HCT116 (cell line): Measurements from ENCODE around the gene C2orf80. TPM values are rescaled to one million over a fixed set of nuclear protein-coding genes. Genes with fewer than 3 reads are reported as not detected.

Experiments used
- ATAC-seq: fragments of 200-7000 bp; cut with Tn5 transposase; 2 replicates; pipeline ENCODE4 v1.9.1; 2020; ENCODE audit warnings: mild to moderate bottlenecking, moderate library complexity
- Bru-seq: library from RNA; stranded (reverse); fragments of 400-500 nt; gene quantifications from one replicate; lab custom pipeline; 2021; lab: Mats Ljungman, UMichigan
- BruChase-seq, 2 experiments: library from RNA; stranded (reverse); fragments of 400-500 nt; gene quantifications; one replicate each; lab custom pipeline; 2021; lab: Mats Ljungman, UMichigan
- BruUV-seq: library from RNA; stranded (reverse); fragments of 400-500 nt; replicated peaks from 2 replicates; lab custom pipeline; 2021; lab: Mats Ljungman, UMichigan
- CTCF ChIA-PET: fragments of 300-600 bp; sonication (Branson Sonifier 250); formaldehyde crosslinking; loops from one replicate; lab custom pipeline; 2021; ENCODE audit warnings: antibody characterized with exemption; lab: Charles Lee
- POLR2A ChIA-PET: fragments of 300-600, 350-600 bp; sonication (Branson Sonifier 250); formaldehyde crosslinking; loops from one replicate; lab custom pipeline; 2021; ENCODE audit warnings: antibody characterized with exemption; lab: Charles Lee
- RAD21 ChIA-PET, 2 experiments: fragments of 300-600 bp; sonication (Branson Sonifier 250); formaldehyde crosslinking; loops; one replicate each; lab custom pipeline; 2023; ENCODE audit warnings: low total read pairs in 2 of 2; ENCODE audit not compliant: uncharacterized antibody in 2 of 2, unreplicated experiment in 2 of 2, low non-redundant PET in 1 of 2; lab: Charles Lee
- DNase-seq: peaks from one replicate; pipeline ENCODE4 v3.0.0-alpha.2; 2010; ENCODE audit warnings: low read depth, low spot score
- H2AFZ ChIP-seq: fragments of 200-600 bp; shearing (Covaris generic), sonication (generic); 2 replicates; pipeline ENCODE4 v1.6.1; 2017; ENCODE audit warnings: low read depth, mixed run types, mixed read lengths, antibody characterized with exemption, low read length; ENCODE audit not compliant: poor library complexity, severe bottlenecking
- H3K27ac ChIP-seq: 2 replicates; pipeline ENCODE4 v1.5.1; 2012; ENCODE audit warnings: low read depth, low read length
- H3K27me3 ChIP-seq: fragments of 200-600 bp; sonication (generic); 2 replicates; pipeline ENCODE4 v1.6.1; 2016; ENCODE audit warnings: mixed run types, low read length, mixed read lengths; ENCODE audit not compliant: insufficient read depth
- H3K36me3 ChIP-seq, 2 experiments: fragments of 200-500 bp in 1 of 2; fragments of 200-600 bp in 1 of 2; sonication (Bioruptor generic) in 1 of 2; sonication (generic) in 1 of 2; 2 replicates each; pipeline versions ENCODE4 v1.5.1 to v1.6.1; 2014 to 2016; ENCODE audit warnings: low read length in 2 of 2, inconsistent platforms in 1 of 2, mixed read lengths in 1 of 2, mixed run types in 1 of 2; ENCODE audit not compliant: insufficient read depth in 2 of 2, control insufficient read depth in 1 of 2
- H3K4me1 ChIP-seq, 2 experiments: fragments of 200-600 bp in 1 of 2; sonication (generic) in 1 of 2; 2 replicates each; pipeline versions ENCODE4 v1.5.1 to v1.6.1; 2012 to 2017; ENCODE audit warnings: low read length in 2 of 2, inconsistent platforms in 1 of 2, mild to moderate bottlenecking in 1 of 2, mixed read lengths in 1 of 2, mixed run types in 1 of 2, moderate library complexity in 1 of 2; ENCODE audit not compliant: insufficient read depth in 2 of 2, control insufficient read depth in 1 of 2
- H3K4me2 ChIP-seq: fragments of 200-600 bp; sonication (generic); 2 replicates; pipeline ENCODE4 v1.6.1; 2017; ENCODE audit warnings: mixed run types, low read length, mixed read lengths
- H3K4me3 ChIP-seq, 2 experiments: fragments of 200-600 bp in 1 of 2; sonication (generic) in 1 of 2; replicated peaks in 1 of 2; 2 replicates each; pipeline ENCODE4 v1.5.1; 2011 to 2016; ENCODE audit warnings: low read length in 2 of 2, control low read depth in 1 of 2, low read depth in 1 of 2, mild to moderate bottlenecking in 1 of 2, mixed read lengths in 1 of 2, mixed run types in 1 of 2
- H3K79me2 ChIP-seq: fragments of 200-600 bp; sonication (generic); 2 replicates; pipeline ENCODE4 v1.6.1; 2017; ENCODE audit warnings: mild to moderate bottlenecking, mixed run types, low read length, moderate library complexity, mixed read lengths; ENCODE audit not compliant: insufficient read depth
- H3K9ac ChIP-seq: fragments of 200-600 bp; sonication (generic); 2 replicates; pipeline ENCODE4 v1.6.1; 2016; ENCODE audit warnings: low read length, mixed read lengths
- H3K9me2 ChIP-seq: fragments of 200-600 bp; sonication (generic), shearing (Covaris generic); 2 replicates; pipeline ENCODE4 v1.6.1; 2017; ENCODE audit warnings: mixed run types, mild to moderate bottlenecking, moderate library complexity; ENCODE audit not compliant: insufficient read depth
- H3K9me3 ChIP-seq, 2 experiments: fragments of 200-500 bp in 1 of 2; fragments of 200-600 bp in 1 of 2; sonication (Bioruptor generic) in 1 of 2; sonication (generic) in 1 of 2; 2 replicates each; pipeline ENCODE4 v1.6.1; 2014 to 2017; ENCODE audit warnings: low read length in 2 of 2, mixed read lengths in 2 of 2, inconsistent platforms in 1 of 2, low read depth in 1 of 2, mild to moderate bottlenecking in 1 of 2, mixed run types in 1 of 2, moderate library complexity in 1 of 2; ENCODE audit not compliant: control insufficient read depth in 1 of 2, insufficient read depth in 1 of 2
- H4K20me1 ChIP-seq: fragments of 200-600 bp; sonication (generic), shearing (Covaris generic); 2 replicates; pipeline ENCODE4 v1.6.1; 2017; ENCODE audit warnings: mixed run types, mild to moderate bottlenecking, moderate library complexity; ENCODE audit not compliant: insufficient read depth
- ELF1 ChIP-seq: IDR thresholded peaks from 2 replicates; pipeline ENCODE4 v1.6.1; 2012; ENCODE audit warnings: low read depth, borderline replicate concordance
- FOSL1 ChIP-seq: IDR thresholded peaks from 2 replicates; pipeline ENCODE4 v1.6.1; 2012; ENCODE audit warnings: low read depth
- JUND ChIP-seq: IDR thresholded peaks from 2 replicates; pipeline ENCODE4 v1.6.1; 2012
- SRF ChIP-seq: IDR thresholded peaks from 2 replicates; pipeline ENCODE4 v1.6.1; 2012; ENCODE audit warnings: low read depth
- TCF7L2 ChIP-seq: IDR thresholded peaks from 2 replicates; pipeline ENCODE4 v1.7.0; 2011; ENCODE audit warnings: borderline replicate concordance, inconsistent platforms; ENCODE audit not compliant: insufficient read depth, insufficient read length; ENCODE audit errors: extremely low read depth
- YY1 ChIP-seq: IDR thresholded peaks from 2 replicates; pipeline ENCODE4 v1.6.1; 2011; ENCODE audit warnings: low read length, low read depth, moderate library complexity, mild to moderate bottlenecking; ENCODE audit not compliant: insufficient replicate concordance; ENCODE audit errors: extremely low read depth
- ZBTB33 ChIP-seq: IDR thresholded peaks from 2 replicates; pipeline ENCODE4 v1.6.1; 2011; ENCODE audit warnings: mild to moderate bottlenecking, low read length, moderate library complexity; ENCODE audit not compliant: insufficient replicate concordance; ENCODE audit errors: extremely low read depth
- ZFX ChIP-seq: fragments of 450-650 bp; IDR thresholded peaks from 2 replicates; pipeline ENCODE4 v1.6.1; 2017
- intact Hi-C: fragments of 100-400 bp; cut with micrococcal nuclease; formaldehyde crosslinking; loops from 2 replicates; pipeline ENCODE4 v1.10.0; 2022
- long read RNA-seq: library from polyadenylated mRNA; unstranded; transcript quantifications from one replicate; pipeline ENCODE4 v2.0.0, GENCODE V29; 2021; ENCODE audit not compliant: unreplicated experiment
- polyA plus RNA-seq: library from polyadenylated mRNA; unstranded; fragments of >200 nt; gene quantifications from 2 replicates; pipeline ENCODE4 v1.2.1, GENCODE V29; 2012; ENCODE audit warnings: missing spikeins
- total RNA-seq: library from RNA; stranded (reverse); gene quantifications from one replicate; pipeline ENCODE4 v1.2.1, GENCODE V29; 2021; ENCODE audit not compliant: unreplicated experiment

Gene C2orf80
- not detected for total RNA-seq
- polyA plus RNA-seq = not detected in 2 replicates
- not detected for Bru-seq, nascent RNA
- BruChase-seq, experiment 1, labeled RNA remaining after a 6-hour chase = not detected
- BruChase-seq, experiment 2, labeled RNA remaining after a 2-hour chase = not detected
- long read RNA-seq = 0 reads

GRCh38 chr2:208189810-208190503, at the start of gene C2orf80:
Gene C2orf80, minus strand, starts transcription at chr2:208190030. Its CDS starts 3,044 bp downstream, at chr2:208186986.
- DNase-seq (no peak), ATAC-seq (no peak)
- intact Hi-C loops = no loop called here
- Histone ChIP-seq H4K20me1 (no peaks in the 10 kb centered on the region), H3K27ac (no peak within 1 kb of the TSS), H3K27me3 (no peaks in the 10 kb centered on the region), H3K9me3 (no peaks in the 10 kb centered on the region), H3K36me3 (no peaks in the 10 kb centered on the region), H3K9me2 (no peaks in the 10 kb centered on the region), H3K79me2 (no peaks in the 10 kb centered on the region), H3K9ac (no peak within 1 kb of the TSS), H3K4me2 (no peak within 1 kb of the TSS), H3K4me1 (peaks cover 6 to 11% of the 10 kb centered on the region in 2 experiments; a peak in 3 of 4 replicates), H3K4me3 (no peak within 1 kb of the TSS), H2AFZ (no peak within 1 kb of the TSS)
- BruUV-seq = no TSS peak
- ChIA-PET RAD21 (no interaction called here), POLR2A (no interaction called here), CTCF (no interaction called here)
- TF ChIP-seq ZFX (no peak), JUND (no peak), TCF7L2 (no peak), ELF1 (no peak), YY1 (no peak), ZBTB33 (no peak), FOSL1 (no peak), SRF (no peak)
